Islet precursor cell (in vitro differentiated cells): ENCODE data around the gene PLPPR5.

Source experiments
- DNase-seq: peaks from one replicate; pipeline ENCODE4 v3.0.0-alpha.2; 2018

Gene PLPPR5

GRCh38 chr1:98967122-98967521 is 37.5 kb downstream of the PLPPR5 start:
- no peak for DNase-seq

GRCh38 chr1:98965394-98965793 is 39.3 kb downstream of the PLPPR5 start:
- DNase-seq, result no peak

GRCh38 chr1:98964198-98964597 is 40.5 kb downstream of the PLPPR5 start:
- DNase-seq, result no peak

GRCh38 chr1:98963064-98963758 is 41.5 kb downstream of the PLPPR5 start:
- no peak for DNase-seq

- DNase-seq, result no peak
Measured at GRCh38 chr1:98962156-98962555, 42.5 kb downstream of the PLPPR5 start.

GRCh38 chr1:98949621-98950020 is 55.0 kb downstream of the PLPPR5 start:
- no peak for DNase-seq

- no peak for DNase-seq
Measured at GRCh38 chr1:98949166-98949565, 55.5 kb downstream of the PLPPR5 start.

- DNase-seq, result no peak
Measured at GRCh38 chr1:98947071-98947470, 57.6 kb downstream of the PLPPR5 start.

GRCh38 chr1:98940722-98941079 is 64.0 kb downstream of the PLPPR5 start:
- DNase-seq, result no peak

GRCh38 chr1:98940069-98940721 is 64.5 kb downstream of the PLPPR5 start:
- DNase-seq, result no peak

- no peak for DNase-seq
Measured at GRCh38 chr1:98939471-98939870, 65.2 kb downstream of the PLPPR5 start.

- no peak for DNase-seq
Measured at GRCh38 chr1:98937347-98937746, 67.3 kb downstream of the PLPPR5 start.

- no peak for DNase-seq
Measured at GRCh38 chr1:98932184-98932583, 72.5 kb downstream of the PLPPR5 start.

GRCh38 chr1:98931128-98931835 is 73.4 kb downstream of the PLPPR5 start:
- DNase-seq, result peak; percentile 54

- DNase-seq, result no peak
Measured at GRCh38 chr1:98929437-98929836, 75.2 kb downstream of the PLPPR5 start.

- DNase-seq, result no peak
Measured at GRCh38 chr1:98926597-98926996, 78.1 kb downstream of the PLPPR5 start.

GRCh38 chr1:98924977-98925376 is 79.7 kb downstream of the PLPPR5 start:
- DNase-seq, result no peak

GRCh38 chr1:98923667-98924066 is 81.0 kb downstream of the PLPPR5 start:
- no peak for DNase-seq

- no peak for DNase-seq
Measured at GRCh38 chr1:98921817-98922216, 82.8 kb downstream of the PLPPR5 start.

- DNase-seq, result no peak
Measured at GRCh38 chr1:98920441-98921110, 84.1 kb downstream of the PLPPR5 start.

GRCh38 chr1:98919652-98920051 is 85.0 kb downstream of the PLPPR5 start:
- no peak for DNase-seq

GRCh38 chr1:98919211-98919610 is 85.5 kb downstream of the PLPPR5 start:
- DNase-seq, result no peak

- DNase-seq, result no peak
Measured at GRCh38 chr1:98914547-98914946, 90.1 kb downstream of the PLPPR5 start.

- DNase-seq, result no peak
Measured at GRCh38 chr1:98910827-98911226, 93.8 kb downstream of the PLPPR5 start.
